ENCODE data around the gene DYRK1B. TPM values are rescaled to one million over a fixed set of nuclear protein-coding genes. Genes with fewer than 3 reads are reported as not detected.
"Not testable (repeated sequence)": the region's sequence is repeated elsewhere in the genome, so short reads cannot be mapped to it uniquely, and the experiment has no call there.

The DYRK1B gene
- total and polyA plus RNA-seq, 4 donors: 7.9 to 25.6 (median 20.8) TPM

DNA sequence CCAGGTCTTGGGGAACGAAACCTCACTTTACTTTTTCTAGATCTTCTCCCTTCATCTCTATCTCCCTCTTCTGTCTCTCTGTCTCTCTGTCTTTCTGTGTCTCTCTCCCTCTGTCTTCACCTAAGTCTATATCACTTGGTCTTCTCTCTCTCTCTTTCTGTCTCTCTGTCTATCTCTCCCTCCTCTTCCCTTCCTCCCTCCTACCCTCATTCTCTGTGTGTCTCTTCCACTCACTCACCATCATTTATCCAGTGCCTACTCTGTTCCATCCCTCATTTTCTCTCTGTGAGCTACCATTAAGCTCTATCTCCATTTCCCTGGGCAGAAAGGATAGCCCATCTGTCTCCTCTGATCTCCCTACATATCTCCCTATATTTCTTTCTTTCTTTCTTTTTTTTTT, 44.4 kb upstream of the DYRK1B start:
- H3K9ac ChIP-seq (ENCODE audit: insufficient read depth in 1 of 2, low read length in 2 of 2): no peak overlapping the region
- ATAC-seq (ENCODE audit: insufficient read depth, low FRiP score) (no peak), DNase-seq (no peak)
- TF ChIP-seq, protein P1, sequence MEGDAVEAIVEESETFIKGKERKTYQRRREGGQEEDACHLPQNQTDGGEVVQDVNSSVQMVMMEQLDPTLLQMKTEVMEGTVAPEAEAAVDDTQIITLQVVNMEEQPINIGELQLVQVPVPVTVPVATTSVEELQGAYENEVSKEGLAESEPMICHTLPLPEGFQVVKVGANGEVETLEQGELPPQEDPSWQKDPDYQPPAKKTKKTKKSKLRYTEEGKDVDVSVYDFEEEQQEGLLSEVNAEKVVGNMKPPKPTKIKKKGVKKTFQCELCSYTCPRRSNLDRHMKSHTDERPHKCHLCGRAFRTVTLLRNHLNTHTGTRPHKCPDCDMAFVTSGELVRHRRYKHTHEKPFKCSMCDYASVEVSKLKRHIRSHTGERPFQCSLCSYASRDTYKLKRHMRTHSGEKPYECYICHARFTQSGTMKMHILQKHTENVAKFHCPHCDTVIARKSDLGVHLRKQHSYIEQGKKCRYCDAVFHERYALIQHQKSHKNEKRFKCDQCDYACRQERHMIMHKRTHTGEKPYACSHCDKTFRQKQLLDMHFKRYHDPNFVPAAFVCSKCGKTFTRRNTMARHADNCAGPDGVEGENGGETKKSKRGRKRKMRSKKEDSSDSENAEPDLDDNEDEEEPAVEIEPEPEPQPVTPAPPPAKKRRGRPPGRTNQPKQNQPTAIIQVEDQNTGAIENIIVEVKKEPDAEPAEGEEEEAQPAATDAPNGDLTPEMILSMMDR (IDR thresholded peaks at IDR 0.05; ENCODE audit: control extremely low read depth, extremely low read depth): no peak
- H3K4me3 ChIP-seq: no peak overlapping the region
- no peaks in the 10 kb centered on the region for H3K36me3 ChIP-seq (ENCODE audit: control insufficient read depth in 4 of 4, insufficient read depth in 4 of 4, low read length in 4 of 4)
- H3K27me3 ChIP-seq (ENCODE audit: control insufficient read depth in 3 of 3, insufficient read depth in 3 of 3, low read length in 2 of 3): no peaks in the 10 kb centered on the region
- peaks cover 0 to 2% (median 0%) of the 10 kb centered on the region in 4 donors for H3K9me3 ChIP-seq (ENCODE audit: control insufficient read depth in 4 of 4, insufficient read depth in 3 of 4, low read length in 3 of 4)
- no peak overlapping the region for H3K27ac ChIP-seq (ENCODE audit: low read depth in 1 of 2, low read length in 1 of 2)
- H3K4me1 ChIP-seq (ENCODE audit: control insufficient read depth in 5 of 5, insufficient read depth in 5 of 5, low read length in 5 of 5): no peaks in the 10 kb centered on the region
- 85 to 100% methylated on average over 1 of the region's 1 CpG for WGBS, 2 donors

GRCh38 chr19:39877982-39878381, 44.0 kb upstream of the DYRK1B start:
- not testable (repeated sequence) for H3K4me3 ChIP-seq; H3K4me1 ChIP-seq (ENCODE audit: control insufficient read depth in 5 of 5, insufficient read depth in 5 of 5, low read length in 5 of 5); H3K27ac ChIP-seq (ENCODE audit: low read depth in 1 of 2, low read length in 1 of 2); H3K9me3 ChIP-seq (ENCODE audit: control insufficient read depth in 4 of 4, insufficient read depth in 3 of 4, low read length in 3 of 4); ATAC-seq (ENCODE audit: insufficient read depth, low FRiP score); H3K27me3 ChIP-seq (ENCODE audit: control insufficient read depth in 3 of 3, insufficient read depth in 3 of 3, low read length in 2 of 3); DNase-seq; H3K9ac ChIP-seq (ENCODE audit: insufficient read depth in 1 of 2, low read length in 2 of 2); H3K36me3 ChIP-seq (ENCODE audit: control insufficient read depth in 4 of 4, insufficient read depth in 4 of 4, low read length in 4 of 4)
- WGBS, 2 donors: 92 to 97% methylated on average over 12 to 15 of the region's 17 CpGs

DNA sequence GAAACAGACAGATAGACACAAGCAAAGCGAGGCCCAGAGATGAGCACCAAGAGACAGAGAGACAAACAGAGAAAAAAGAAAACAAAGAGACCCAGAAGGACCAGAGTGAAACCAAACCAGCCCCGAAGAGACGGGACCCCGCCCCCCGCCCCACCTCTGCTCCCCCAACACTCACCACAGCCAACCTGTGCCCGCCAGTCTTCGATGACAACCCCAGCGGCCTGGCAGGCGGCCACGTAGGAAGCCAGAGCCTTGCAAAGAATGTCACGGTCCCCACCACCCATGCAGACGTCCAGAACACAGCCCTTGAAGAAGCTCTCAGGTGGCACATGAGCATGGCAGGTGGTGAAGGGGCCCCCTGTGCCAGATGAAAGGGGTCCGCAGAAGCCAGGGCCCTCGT, 43.5 kb upstream of the DYRK1B start:
- DNase-seq: peak in 2 of 3 donors; percentile 28 to 64

GRCh38 chr19:39876486-39876885, 42.5 kb upstream of the DYRK1B start:
- not testable (repeated sequence) for H3K36me3 ChIP-seq (ENCODE audit: control insufficient read depth in 4 of 4, insufficient read depth in 4 of 4, low read length in 4 of 4); H3K9ac ChIP-seq (ENCODE audit: insufficient read depth in 1 of 2, low read length in 2 of 2); H3K27ac ChIP-seq (ENCODE audit: low read depth in 1 of 2, low read length in 1 of 2); H3K9me3 ChIP-seq (ENCODE audit: control insufficient read depth in 4 of 4, insufficient read depth in 3 of 4, low read length in 3 of 4); H3K4me1 ChIP-seq (ENCODE audit: control insufficient read depth in 5 of 5, insufficient read depth in 5 of 5, low read length in 5 of 5); ATAC-seq (ENCODE audit: insufficient read depth, low FRiP score); H3K4me3 ChIP-seq; DNase-seq; H3K27me3 ChIP-seq (ENCODE audit: control insufficient read depth in 3 of 3, insufficient read depth in 3 of 3, low read length in 2 of 3)
- 95 to 99% methylated on average over 2 of the region's 11 CpGs for WGBS, 2 donors

More for the DNA sequence above, 43.5 kb upstream of the DYRK1B start:
- H3K4me3 ChIP-seq; H3K36me3 ChIP-seq (ENCODE audit: control insufficient read depth in 4 of 4, insufficient read depth in 4 of 4, low read length in 4 of 4); H3K4me1 ChIP-seq (ENCODE audit: control insufficient read depth in 5 of 5, insufficient read depth in 5 of 5, low read length in 5 of 5); H3K9me3 ChIP-seq (ENCODE audit: control insufficient read depth in 4 of 4, insufficient read depth in 3 of 4, low read length in 3 of 4); H3K27me3 ChIP-seq (ENCODE audit: control insufficient read depth in 3 of 3, insufficient read depth in 3 of 3, low read length in 2 of 3); H3K9ac ChIP-seq (ENCODE audit: insufficient read depth in 1 of 2, low read length in 2 of 2); ATAC-seq (ENCODE audit: insufficient read depth, low FRiP score); H3K27ac ChIP-seq (ENCODE audit: low read depth in 1 of 2, low read length in 1 of 2): not testable (repeated sequence)
- 61 to 82% methylated on average over 12 to 14 of the region's 14 CpGs for WGBS, 2 donors

DNA sequence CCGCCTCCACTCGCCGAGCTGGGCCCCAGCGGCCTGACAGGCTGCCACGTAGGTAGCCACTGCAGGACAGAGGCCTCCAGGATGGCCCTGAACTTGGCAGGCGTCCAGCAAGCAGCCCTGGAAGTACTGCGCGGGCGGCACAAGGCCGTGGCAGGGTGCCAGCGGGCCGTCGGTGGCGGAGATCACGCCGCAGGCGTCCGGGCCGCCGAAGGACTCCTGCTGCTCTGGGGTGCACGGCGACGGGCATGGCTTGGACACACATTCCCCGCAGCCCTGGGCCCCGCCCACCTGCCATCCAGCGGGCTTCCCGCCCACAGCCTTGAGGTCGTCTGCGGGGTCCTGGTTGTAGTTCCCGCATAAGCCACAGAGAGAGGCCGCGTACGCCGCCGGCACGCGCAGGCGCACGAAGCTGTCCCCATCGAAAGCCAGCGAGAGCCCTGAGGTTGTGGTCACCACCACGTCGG, 41.5 kb upstream of the DYRK1B start:
- H3K4me3 ChIP-seq; H3K27me3 ChIP-seq (ENCODE audit: control insufficient read depth in 3 of 3, insufficient read depth in 3 of 3, low read length in 2 of 3); H3K4me1 ChIP-seq (ENCODE audit: control insufficient read depth in 5 of 5, insufficient read depth in 5 of 5, low read length in 5 of 5); H3K27ac ChIP-seq (ENCODE audit: low read depth in 1 of 2, low read length in 1 of 2); H3K36me3 ChIP-seq (ENCODE audit: control insufficient read depth in 4 of 4, insufficient read depth in 4 of 4, low read length in 4 of 4); H3K9ac ChIP-seq (ENCODE audit: insufficient read depth in 1 of 2, low read length in 2 of 2); DNase-seq; ATAC-seq (ENCODE audit: insufficient read depth, low FRiP score); H3K9me3 ChIP-seq (ENCODE audit: control insufficient read depth in 4 of 4, insufficient read depth in 3 of 4, low read length in 3 of 4): not testable (repeated sequence)
- WGBS, 2 donors: 54 to 62% methylated on average over 27 to 43 of the region's 43 CpGs
